Measurements from ENCODE around the gene TXNRD1.

- no peak for TF ChIP-seq CTCF (IDR thresholded peaks at IDR 0.05)
- TF ChIP-seq POLR2A (IDR thresholded peaks at IDR 0.05) = no peak
Observed at GRCh38 chr12:104219908-104220404, 4.4 kb downstream of the TXNRD1 start.

All from uterus (tissue), 2 donors.